Activated T-helper 1 cell treated with Interleukin-2 at 50 U/mL for 16 hours (primary cell): Measurements from ENCODE around the gene EPHA5.

Experiments used
- DNase-seq: peaks from one replicate; pipeline ENCODE4 v3.0.0-alpha.2; 2020; ENCODE audit warnings: low read depth

Gene EPHA5

GRCh38 chr4:65495439-65495838, 174.8 kb downstream of the EPHA5 start:
- DNase-seq = no peak

GRCh38 chr4:65482410-65482809, 187.9 kb downstream of the EPHA5 start:
- DNase-seq = no peak

- no peak for DNase-seq
These were observed 197.8 kb downstream of the EPHA5 start for GRCh38 chr4:65472531-65472930.

GRCh38 chr4:65467068-65467680, 203.1 kb downstream of the EPHA5 start:
- no peak for DNase-seq

- DNase-seq = no peak
These were observed 208.5 kb downstream of the EPHA5 start for GRCh38 chr4:65461781-65462180.

GRCh38 chr4:65457011-65457410, 213.3 kb downstream of the EPHA5 start:
- no peak for DNase-seq

GRCh38 chr4:65456579-65456978, 213.7 kb downstream of the EPHA5 start:
- no peak for DNase-seq

GRCh38 chr4:65453398-65453797, 216.9 kb downstream of the EPHA5 start:
- DNase-seq = no peak

- no peak for DNase-seq
These were observed 219.4 kb downstream of the EPHA5 start for GRCh38 chr4:65450899-65451298.

- DNase-seq = no peak
These were observed 233.2 kb downstream of the EPHA5 start for GRCh38 chr4:65437102-65437501.

GRCh38 chr4:65422109-65422508, 248.2 kb downstream of the EPHA5 start:
- DNase-seq = no peak

GRCh38 chr4:65420036-65420435, 250.3 kb downstream of the EPHA5 start:
- no peak for DNase-seq

GRCh38 chr4:65416891-65417290, 253.4 kb downstream of the EPHA5 start:
- DNase-seq = no peak

- DNase-seq = no peak
These were observed 262.8 kb downstream of the EPHA5 start for GRCh38 chr4:65407483-65407882.

- no peak for DNase-seq
These were observed 269.2 kb downstream of the EPHA5 start for GRCh38 chr4:65401083-65401482.

- no peak for DNase-seq
These were observed 271.2 kb downstream of the EPHA5 start for GRCh38 chr4:65399084-65399483.

- DNase-seq = no peak
These were observed 277.2 kb downstream of the EPHA5 start for GRCh38 chr4:65393078-65393477.

GRCh38 chr4:65392488-65392887, 277.8 kb downstream of the EPHA5 start:
- DNase-seq = no peak

GRCh38 chr4:65391814-65392213, 278.5 kb downstream of the EPHA5 start:
- DNase-seq = no peak

- no peak for DNase-seq
These were observed 278.9 kb downstream of the EPHA5 start for GRCh38 chr4:65391382-65391781.

GRCh38 chr4:65386927-65387326, 283.4 kb downstream of the EPHA5 start:
- DNase-seq = no peak

GRCh38 chr4:65383589-65384305, 286.5 kb downstream of the EPHA5 start:
- DNase-seq = no peak

- DNase-seq = no peak
These were observed 288.6 kb downstream of the EPHA5 start for GRCh38 chr4:65381648-65382047.

- no peak for DNase-seq
These were observed 299.6 kb downstream of the EPHA5 start for GRCh38 chr4:65370709-65371108.
